Measurements from ENCODE around the gene ELL.

The ELL gene

GRCh38 chr19:18466354-18466753 is 55.5 kb downstream of the ELL start:
- no peak for DNase-seq

DNA sequence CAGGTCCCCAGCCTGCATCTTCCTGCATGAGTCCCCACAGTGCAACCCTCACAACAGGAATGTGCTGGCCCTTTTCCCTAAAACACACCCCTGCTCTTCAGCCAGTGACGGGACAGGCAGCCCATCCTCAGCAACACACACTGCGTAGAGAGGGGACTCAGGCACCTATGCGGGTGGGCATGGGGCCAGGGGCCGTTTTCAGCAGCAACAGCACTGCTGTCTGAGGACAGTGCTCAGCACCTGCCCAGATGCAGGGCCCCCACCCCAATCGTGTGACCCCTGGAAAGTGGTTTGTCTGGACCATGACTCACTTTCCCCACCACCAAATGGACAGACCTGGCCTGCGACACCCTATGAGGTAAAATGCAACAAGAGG is 55.9 kb downstream of the ELL start:
- DNase-seq, result no peak

DNA sequence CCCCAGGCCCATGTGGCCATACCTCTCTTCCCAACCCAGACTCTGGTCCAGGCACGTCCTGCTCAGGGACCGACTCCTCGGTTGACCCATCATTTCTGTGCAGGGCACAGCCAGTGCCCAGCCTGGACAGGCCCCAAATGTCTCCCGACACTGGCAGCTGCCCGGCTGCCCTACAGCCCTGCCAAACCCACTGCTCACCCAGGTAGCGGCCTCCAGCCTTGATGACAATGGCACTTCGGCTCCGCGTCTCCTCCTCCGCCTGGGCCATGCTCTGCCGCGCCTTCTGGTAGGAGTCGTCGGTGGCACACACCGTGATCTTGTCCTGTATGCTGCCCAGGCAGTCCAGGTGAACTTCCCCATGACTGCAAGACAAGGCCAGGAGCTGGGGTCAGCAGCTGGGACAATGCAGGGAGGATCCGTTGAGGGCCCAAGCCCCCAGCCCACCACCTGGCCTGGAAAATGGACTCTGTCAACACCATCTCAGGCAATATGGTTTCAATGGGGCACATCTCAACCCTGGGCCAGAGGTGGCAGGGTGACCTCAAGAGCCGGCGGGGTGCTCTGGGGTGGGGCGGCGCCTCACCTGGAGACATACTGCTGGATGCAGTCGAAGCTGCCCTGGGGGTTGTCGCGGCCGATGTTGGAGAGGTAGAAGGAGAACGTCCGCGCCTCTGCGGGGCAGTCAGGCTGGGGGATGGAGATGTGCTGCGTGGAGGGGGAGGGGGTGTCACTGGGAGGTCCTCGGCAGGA is 56.5 kb downstream of the ELL start:
- no peak for DNase-seq

DNA sequence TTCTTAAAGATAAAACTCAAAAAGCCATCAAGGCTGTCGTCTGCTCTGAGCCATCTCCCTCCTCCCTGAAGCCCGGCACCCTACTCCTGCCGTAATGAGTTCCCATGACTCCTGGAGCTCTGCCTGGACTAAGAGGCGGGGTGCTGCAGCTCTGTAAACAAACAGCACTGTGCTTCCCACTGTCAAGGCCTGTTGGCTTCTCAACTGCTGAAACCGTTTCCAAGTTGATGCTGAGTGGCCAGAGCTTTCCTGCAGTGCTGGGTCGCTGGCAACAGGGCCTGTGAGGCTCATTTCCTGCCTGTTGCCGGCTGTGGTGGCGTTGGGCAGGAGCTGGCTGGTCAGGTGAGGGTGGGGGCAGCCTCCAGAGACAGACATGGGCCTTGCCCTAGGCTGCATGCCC is 57.2 kb downstream of the ELL start:
- DNase-seq, result peak; percentile 60

DNA sequence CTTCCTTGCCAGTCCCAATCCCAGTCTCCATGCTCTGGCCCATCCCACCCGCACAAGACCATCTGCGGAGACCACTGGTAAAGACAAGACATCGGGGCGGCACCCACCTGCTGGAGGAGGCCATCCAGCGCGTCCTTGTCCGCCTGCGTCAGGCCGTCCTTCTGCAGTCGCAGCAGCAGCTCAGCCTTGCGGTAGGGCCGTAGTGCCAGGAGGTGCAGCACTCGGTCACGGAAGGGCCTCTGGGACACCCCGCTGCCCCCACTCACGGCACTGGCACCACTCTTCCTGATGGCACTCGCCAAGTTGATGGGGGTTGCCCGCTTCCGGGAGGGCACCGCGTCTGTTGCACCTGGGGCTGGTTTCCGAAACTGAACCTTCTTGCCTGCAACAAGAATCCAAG is 60.4 kb downstream of the ELL start:
- DNase-seq, result no peak

DNA sequence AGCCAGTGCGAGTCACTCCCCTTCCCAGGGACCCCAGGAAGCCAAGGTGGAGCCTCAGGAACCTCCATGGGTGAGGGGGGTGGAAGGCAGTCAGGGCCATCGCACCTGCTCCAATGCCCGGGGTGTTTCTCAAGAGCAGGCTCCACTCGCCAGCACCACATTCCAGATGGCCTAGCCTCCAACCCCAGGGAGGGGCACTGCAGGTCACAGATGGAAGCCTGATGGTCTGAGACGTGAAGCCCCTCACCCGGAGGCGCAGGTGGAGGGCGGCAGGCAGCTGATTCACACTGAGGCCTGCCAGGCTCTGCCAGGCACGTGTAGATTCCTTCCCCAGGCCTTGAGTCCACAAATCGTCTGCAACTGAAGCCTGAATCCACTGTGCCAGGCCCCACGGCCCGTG is 61.0 kb downstream of the ELL start:
- no peak for DNase-seq

- DNase-seq, result no peak
Observed at GRCh38 chr19:18457483-18458331, 64.2 kb downstream of the ELL start.

DNA sequence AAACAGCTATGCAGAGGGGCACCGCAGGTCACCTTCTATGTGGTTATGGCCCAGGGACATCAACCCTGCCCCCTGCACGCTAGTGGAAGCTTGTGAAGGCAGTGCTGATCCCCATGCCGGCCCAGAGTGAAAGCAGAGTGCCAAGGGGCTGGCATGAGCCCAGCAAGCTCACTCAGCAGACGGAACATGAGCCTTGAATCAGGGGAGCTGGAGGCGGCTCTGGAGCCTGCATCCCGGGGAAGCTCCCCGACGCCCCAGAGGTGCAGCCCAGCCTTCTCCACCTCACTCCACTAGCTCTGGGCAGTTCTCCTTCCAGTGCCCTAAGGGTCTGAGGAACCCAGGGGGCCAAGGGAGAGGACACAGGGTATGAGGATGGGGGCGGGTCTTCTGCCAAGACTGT is 64.9 kb downstream of the ELL start:
- no peak for DNase-seq

DNA sequence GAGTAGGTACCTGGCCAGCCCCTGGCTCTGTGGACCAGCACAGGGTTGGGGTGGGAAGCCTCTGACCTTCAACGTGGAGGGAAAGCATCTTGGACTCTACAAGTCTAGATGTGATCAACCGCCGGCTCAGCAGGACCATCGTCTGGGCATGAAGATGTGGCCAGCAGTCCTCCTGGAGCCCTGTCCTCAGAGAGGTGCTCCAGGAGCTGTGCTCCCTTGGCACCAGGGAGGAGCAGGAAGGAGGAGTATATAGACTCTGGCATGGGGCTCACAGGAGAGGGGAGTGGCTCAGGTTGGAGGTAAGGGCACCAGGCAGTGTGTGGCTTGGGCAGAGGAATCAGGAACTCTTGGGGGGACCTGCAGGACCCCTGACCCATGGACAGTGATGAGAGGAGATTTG is 65.6 kb downstream of the ELL start:
- no peak for DNase-seq

DNA sequence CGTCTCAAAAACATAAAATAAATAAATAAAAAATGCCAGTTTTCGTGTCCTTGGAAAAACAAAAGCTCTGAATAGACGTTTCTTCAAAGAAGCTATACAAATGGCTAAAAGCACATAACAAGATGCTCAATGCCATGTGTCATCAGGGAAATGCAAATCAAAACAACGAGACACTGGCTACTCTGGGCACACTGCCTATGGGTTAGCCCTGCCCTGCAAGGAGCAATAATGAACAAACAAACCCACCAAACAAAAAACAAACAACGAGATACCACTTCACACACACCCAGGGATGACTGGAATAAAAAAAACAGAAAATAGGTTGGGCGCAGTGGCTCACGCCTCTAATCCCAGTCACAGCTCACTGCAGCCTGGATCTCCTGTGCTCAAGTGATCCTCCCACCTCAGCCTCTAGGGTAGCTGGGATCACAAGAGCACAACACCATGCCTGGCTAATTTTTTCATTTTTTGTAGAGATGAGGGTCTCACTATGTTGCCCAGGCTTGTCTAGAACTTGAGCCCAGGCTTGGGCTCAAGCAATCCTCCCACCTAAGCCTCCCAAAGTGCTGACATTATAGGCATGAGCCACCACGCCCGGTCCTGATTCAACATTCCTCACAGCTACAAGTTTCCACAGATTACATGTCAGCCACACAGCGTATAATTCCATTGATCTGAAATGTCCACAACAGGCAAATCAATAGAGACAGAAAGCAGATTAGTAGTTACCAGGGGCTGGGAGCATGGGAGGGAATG is 68.4 kb downstream of the ELL start:
- no peak for DNase-seq

GRCh38 chr19:18452386-18452785 is 69.5 kb downstream of the ELL start:
- DNase-seq, result no peak

DNA sequence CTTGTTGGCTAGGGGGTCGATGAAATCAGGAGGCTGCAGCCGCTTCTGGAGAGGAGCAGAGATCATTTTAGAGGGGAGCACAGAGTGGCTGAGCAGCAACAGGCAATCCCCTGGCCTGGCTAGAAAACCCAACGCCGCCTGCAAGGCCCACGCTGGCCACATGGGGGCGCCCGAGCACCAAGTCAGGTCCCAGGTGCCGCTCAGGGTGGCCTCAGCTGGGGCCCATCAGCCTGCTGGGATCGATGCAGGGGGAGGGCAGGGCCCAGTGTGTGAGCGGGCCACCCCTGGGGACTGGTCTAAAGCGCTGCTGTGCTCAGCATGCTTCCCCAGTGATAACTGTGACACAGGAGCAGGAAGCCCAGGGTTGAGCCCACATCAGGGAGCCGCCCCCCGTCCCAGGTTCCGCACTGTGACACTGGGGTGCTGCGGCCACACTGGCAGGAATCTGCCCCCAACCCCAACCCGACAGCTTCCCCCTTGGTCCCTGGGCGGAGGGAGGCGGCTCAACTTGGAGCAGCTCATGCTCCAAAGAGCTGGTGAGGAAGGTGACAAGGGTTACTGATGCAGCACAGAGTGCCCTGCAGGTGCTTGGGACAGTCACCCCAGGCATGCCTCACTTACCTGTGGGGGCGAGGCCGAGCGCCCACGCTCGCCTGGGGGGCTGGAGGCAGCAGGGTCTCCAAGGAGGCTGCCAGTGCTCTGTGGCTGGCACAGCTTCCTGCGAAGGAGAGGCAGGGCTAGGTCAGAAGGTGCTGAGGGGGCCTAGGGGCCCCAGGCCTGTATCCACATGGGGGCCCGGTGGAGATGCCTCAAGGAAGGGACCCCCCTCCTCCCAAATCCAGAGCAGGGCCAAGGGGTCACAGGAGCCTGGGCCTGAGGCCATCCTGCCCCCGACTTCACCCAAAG is 70.7 kb downstream of the ELL start:
- peak; percentile 8 for DNase-seq

GRCh38 chr19:18450021-18450930 is 71.6 kb downstream of the ELL start:
- no peak for DNase-seq

DNA sequence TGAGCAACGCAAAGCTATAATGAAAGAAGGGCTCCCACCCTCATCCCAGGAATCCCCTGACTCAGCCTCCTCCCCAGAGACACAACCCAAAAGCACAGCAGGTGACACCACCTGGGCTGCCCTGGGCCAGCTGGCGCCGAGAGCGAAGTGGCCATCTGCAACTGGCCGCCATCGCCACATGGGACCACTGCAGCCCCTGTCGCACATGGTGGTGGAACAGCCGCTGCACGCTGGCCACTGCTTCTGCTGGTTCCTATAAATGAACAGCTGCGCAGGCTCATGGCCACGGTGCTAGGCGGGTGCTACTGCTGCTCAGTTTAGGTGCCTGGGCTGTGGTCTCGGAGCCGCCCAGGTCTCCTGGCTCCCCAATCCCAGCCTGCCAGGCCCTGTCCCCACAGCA is 72.3 kb downstream of the ELL start:
- DNase-seq, result no peak

DNA sequence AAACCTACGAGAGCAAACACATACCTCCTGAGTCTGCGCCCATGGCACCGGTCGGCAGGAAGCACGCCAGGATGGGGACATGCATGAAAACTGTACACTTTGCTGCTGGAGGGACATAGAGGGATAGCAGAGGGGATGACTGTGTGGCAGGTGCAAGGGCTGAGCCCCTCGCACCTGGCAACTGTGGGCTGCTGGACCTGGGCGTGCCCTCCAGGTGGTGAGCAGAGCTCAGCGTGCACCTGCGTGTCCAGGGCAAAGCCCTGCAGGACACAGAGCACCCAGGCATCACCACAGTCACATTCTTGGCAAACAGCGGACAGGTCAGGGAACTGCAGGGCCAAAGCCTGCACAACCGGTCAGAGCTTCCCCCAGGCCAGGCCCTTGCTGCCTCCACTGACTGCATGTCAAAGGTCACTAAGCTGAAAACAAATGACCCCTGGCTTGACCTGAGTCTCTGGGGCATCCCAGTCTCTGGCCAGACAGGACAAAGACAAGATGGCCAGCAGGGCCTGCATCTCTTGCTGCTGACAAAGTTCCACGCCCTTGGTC is 75.0 kb downstream of the ELL start:
- DNase-seq, result no peak

DNA sequence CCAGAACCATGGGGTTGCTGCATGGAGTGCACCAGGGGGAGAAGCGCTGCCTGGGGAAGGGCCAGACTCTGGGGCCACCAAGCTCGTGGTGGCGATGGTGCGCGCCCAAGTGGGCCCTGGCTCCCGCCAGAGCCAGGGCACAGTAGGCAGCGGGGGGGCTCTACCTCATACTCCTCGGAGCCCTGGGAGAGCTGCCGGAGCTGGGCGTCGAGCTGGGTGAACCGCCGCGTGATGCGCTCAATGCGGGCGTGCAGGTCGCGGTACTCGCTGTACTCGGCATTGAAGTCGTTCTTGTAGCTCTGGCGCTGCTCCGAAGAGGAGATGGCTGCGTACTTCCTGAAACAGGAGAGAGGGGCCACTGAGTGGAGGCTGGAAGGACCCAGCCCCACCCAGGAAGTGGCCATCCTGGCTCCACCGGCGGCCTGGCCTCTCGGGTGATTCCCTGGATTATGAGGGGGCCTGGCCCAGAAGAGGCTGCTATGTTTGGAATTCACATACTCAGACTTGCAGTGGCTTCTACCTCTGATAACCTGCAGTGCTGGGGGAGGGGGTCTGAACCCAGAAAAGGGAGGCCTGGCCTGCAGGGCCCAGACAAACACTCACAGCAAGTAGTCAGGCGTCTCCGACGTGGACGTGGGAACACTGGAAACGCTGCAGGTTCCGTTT is 75.6 kb downstream of the ELL start:
- no peak for DNase-seq

DNA sequence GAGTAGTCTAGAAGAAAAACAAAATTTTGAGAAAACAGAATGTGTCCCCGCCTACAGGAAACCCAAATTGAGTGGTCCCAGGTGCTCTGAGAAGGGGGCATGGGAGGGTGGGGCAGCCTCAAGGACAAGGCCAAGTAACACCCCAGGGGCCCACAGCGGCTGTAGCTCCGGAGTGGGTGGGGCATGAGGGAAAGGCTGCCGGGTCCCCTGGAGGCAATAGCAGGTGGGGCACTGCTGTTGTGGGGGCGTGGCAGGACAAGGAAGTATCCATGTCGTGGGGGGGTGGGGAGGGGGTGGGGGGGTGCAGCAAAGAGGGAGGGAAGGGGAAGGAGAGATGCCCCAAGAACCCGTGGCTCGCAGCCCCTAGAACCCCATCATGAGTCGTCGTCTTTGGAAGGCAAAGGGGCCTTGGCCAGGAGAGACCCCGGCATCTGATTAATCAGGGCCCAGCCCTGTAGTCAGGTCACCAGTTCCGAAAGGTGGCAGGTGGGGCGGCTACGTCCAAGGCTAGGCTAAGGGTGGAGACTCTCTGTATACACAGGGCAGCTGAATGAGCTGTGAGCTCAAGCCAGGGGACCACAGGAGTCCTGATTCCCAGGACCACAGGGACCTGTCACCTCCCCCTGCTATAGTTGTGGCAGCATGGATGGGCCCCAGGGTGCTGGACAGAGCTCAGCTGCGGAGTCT is 76.5 kb downstream of the ELL start:
- DNase-seq, result no peak

DNA sequence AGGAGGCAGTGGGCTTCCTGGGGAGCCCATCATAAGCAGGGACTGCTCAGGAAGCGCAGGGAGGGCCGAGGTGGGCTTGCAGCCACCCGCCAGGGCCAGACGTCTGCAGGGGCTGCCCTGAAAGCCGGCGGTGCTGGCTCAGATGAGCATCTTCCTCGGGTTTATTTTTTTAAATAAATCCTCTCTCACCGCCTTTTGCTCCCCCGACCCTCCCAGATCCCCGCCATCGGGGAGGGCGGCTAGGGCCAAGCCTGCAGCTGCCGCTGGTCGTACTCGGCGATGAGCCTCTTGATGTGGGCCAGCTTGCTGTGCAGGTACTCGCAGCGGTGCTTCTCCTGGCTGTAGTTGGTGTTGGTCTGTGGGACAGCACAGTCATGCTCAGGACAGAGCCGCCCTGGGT is 77.4 kb downstream of the ELL start:
- no peak for DNase-seq

- DNase-seq, result no peak
Observed at GRCh38 chr19:18443831-18444230, 78.0 kb downstream of the ELL start.

GRCh38 chr19:18443406-18443805 is 78.5 kb downstream of the ELL start:
- no peak for DNase-seq

Data from NCI-H2081 treated with DMSO at 0.1 percent for 48 hours (cell line).